ENCODE results near the gene SEC14L5.

DNA sequence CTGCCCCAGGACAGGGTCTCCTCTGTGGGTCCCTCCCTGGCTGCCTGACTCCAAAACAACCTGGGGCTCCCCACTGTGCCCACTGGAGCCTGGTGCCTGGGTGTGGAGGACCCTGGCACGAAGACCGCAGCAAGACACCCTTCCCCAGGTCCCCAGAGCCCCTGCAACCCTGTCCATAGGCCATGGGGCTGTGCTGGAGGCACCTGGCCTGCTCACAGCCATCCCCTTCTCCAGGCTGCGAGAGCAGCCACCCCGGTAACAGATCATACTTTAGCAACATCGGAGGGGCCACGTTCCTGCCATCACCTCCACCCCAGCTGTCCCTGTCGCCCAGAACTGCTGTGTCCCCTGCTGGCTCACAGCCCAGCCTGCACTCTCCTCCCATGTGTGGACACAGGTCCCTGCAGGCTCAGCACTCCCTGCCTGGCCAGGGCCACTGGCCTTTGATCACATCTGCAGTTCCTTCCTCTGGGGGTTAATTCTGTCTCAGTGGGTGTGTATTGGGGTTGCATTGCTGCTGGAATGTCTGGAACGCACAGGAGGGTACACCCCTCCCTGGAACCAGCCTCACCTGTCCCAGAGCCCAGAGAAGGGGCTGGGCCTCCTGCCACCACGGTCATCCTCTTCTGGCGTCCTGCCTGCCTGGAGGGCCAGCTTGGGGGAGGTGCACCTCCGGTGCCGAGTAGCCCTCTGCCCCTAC is 33.4 kb upstream of the SEC14L5 start:
- TF ChIP-seq, protein P1, sequence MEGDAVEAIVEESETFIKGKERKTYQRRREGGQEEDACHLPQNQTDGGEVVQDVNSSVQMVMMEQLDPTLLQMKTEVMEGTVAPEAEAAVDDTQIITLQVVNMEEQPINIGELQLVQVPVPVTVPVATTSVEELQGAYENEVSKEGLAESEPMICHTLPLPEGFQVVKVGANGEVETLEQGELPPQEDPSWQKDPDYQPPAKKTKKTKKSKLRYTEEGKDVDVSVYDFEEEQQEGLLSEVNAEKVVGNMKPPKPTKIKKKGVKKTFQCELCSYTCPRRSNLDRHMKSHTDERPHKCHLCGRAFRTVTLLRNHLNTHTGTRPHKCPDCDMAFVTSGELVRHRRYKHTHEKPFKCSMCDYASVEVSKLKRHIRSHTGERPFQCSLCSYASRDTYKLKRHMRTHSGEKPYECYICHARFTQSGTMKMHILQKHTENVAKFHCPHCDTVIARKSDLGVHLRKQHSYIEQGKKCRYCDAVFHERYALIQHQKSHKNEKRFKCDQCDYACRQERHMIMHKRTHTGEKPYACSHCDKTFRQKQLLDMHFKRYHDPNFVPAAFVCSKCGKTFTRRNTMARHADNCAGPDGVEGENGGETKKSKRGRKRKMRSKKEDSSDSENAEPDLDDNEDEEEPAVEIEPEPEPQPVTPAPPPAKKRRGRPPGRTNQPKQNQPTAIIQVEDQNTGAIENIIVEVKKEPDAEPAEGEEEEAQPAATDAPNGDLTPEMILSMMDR (IDR thresholded peaks at IDR 0.05; ENCODE audit: poor library complexity), result peak; percentile 9
- TF ChIP-seq EZH2phosphoT487 (IDR thresholded peaks at IDR 0.05; ENCODE audit: low read depth, severe bottlenecking, unreplicated experiment) (no peak), EZH2 (IDR thresholded peaks at IDR 0.05; ENCODE audit: borderline replicate concordance) (no peak)
